Stimulated activated CD4-positive, alpha-beta T cell treated with anti-CD3 and anti-CD28 coated beads, Interleukin-15, amount 100 ng/mL, for 48 hours (primary cell): ENCODE results near the gene FADS2.

ENCODE experiments used
- DNase-seq, 2 donors: peaks; one replicate each; pipeline ENCODE4 v3.0.0-alpha.2; 2020; ENCODE audit warnings: low read depth in 2 of 2

FADS2 gene

DNA sequence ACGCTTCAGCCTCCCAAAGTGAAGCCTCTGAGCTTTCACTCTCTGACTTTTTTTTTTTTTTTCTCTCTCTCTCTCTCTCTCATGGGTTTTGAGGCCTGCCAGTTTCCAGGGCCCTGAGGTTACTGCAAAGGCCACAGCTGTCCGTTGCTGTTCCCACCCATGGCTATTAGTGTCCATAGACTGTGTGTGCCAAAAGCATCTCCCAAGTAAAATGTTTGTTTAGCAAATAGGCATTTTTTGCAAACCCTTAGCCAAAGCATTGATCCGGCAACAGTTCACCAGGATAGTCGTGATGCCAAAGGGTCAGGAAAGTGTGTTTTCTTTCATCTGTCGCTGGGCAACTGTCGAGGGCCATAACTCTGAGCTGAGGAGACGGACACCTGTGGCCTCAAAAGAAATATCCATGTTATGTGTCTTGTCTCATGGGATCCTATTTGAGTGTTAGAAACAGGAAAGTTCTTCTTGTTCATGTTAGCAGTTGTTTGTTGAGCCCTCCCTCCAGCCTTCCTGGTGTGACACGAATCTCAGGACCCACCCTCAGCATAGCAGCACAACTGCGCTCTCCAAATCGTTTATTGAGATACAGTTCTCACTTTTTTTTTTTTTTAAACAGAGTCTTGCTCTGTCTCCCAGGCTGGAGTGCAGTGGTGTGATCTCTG lies 18.4 kb downstream of the FADS2 start:
- DNase-seq: no peak

DNA sequence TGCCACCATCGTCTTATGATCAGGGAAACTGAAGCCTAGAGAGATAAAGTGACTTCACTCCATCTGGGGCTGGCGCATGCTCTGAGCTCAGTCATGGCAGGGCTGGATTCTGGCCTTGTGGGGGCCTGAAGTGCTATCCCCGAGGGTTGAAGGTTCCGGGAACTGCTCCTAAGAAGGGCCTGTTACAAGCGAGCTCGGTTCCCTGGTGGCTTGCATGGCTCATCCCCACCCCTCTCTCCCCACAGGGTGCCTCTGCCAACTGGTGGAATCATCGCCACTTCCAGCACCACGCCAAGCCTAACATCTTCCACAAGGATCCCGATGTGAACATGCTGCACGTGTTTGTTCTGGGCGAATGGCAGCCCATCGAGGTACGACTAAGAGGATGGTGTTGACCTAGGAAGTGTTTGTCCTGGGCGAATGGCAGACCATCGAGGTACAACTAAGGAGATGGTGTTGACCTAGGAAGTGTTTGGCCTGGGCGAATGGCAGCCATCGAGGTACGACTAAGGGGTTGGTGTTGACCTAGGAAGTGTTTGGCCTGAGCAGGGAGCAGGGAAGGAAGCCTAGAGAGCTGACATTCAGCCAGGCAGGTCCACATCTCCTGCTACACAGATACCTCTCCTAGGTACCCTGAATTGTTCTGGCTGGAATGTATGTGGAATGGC lies 19.9 kb downstream of the FADS2 start:
- no peak for DNase-seq

DNA sequence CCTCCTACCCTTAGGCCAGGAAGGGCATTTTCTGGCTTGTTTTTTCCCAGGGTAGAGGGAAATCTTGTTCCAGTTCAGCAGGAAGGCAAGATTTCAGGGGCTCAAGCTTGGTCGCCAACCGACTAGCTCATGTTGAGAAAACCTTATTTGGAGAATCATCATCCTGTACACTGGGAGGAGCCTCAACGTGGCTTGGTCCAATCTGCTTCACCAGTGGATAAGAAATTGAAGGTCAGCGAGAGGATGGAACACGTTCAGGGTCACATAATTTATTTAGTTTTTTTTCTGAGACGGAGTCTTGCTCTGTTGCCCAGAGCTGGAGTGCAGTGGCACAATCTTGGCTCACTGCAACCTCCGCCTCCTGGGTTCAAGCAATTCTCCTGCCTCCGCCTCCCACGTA lies 20.5 kb downstream of the FADS2 start:
- no peak for DNase-seq

DNA sequence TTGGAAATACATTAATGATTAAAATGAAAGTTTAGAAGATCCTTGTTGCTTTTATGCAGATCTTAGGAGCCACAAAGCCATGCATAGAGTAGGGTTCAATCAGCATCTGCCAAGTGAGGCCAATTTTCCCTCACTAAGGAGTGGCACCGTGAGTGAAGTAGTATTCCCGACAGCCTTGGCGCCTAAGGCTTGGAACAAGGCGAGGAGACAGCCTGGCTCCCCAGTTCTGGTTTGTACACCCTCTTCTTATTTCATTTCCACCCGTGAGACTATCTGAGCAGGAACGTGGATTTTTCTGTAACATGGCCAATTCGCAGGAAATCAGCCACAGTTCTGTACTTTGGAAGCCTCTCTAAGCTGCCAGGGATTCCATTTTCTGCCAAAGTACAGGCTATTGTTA lies 22.6 kb downstream of the FADS2 start:
- DNase-seq: no peak

DNA sequence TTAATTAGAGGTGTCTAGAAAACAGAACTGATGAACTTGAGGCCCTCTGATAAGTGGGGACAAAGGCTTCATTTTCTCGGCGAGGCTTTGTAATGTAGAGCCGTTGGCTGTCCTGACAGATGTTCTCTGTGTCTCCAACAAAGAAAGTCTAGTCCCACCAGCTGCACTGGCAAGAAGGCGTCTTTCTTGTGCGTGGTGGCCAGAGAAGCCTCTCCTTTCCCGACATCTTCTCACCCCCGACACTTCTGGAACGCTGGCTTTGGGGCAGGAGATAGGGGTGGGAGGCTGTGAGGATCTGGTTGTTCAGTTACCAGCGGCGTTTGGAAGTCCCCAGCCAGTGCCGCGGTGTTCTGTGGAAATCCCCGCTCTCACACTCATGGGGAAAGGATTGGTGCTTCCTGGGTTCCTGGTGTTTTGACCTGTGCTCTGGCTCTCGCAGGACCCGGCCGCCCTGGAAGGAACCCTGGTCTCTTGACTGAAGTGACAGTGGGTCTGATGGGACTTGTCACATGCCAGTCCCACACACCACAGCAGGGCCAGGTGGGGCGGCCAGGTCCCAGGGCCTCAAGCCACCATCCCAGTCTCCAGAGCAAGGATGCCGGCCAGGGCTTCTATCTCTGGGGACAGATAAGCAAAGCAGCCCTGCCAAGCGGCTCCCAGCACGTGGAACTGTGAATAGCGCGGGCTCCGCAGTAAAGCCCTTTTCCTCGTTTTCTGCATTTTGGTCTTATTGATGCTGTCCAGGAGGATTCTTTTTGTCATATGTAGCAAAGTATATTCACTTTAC lies 23.2 kb downstream of the FADS2 start:
- DNase-seq: no peak

DNA sequence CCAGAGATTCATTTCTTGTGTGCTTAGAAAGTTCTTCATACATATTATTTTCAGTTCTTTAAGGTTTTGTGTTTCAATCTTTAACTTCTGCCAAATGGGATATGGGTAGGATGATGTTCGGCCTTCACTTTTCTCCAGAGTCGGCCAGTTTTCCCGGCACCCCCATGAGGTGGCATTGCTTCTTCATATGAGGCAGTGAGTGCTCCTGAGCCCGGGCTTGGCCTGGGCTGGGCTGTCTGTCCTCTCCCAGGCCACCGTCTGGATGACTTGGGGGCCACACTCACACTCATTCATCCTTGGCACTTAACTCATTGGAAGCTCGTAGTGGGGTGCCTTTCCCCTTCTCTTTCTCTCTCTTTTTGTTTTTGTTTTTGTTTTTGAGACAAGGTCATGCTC lies 23.8 kb downstream of the FADS2 start:
- no peak for DNase-seq

DNA sequence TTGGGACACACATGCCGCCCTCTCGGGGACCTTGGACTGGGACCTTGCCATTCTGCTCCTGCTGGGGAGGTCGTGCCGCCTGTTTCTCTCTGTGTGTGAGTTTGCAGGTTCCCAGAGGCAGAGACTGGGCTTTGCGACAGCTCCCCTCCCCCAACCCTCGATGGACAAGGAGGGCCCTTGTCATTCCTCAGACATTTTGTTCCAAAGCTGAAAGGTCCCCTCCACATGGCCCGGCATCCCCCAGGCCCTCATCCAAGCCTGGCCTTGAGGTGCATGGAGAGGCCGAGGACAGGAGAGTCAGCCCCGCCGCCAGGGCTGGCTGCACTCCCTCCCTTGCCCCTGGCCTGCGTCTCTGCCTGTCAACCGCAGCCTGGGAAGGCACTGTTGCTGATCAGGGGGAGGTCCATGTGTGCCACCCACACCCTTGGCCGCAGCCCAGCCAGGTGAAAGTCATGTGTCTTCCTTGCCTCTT lies 25.6 kb downstream of the FADS2 start:
- no peak for DNase-seq

DNA sequence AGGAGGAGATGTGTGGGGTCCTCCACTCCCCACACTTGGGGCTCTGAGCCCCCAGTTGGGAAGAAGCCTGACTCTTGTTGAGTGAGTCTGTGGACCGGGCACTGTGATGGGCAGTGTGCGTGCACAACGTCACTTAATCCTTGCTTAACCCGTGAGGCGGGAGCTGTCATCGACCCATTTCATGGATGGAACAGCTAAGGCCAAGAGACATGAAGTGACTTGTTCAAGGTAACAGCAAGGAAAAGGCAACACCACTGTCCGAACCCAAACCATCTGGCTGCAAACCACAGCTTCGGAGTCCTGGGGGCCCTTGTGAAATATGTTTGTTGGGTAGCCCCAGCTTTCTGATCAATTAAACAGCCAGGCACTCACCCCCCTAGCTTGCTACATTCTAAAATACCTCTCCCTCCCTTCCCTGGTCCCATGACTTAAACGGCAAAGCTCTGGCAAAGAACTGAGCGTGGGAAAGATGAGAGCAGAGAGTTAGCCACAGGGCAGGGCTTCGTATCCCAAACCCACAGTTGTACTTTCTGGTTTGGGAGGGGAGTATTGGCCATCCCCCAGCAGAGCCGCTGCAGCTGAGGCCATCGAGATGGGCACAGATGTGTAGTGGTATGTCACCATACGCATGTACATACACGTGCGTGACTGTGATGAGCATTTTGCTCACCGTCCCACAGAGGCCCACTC lies 26.3 kb downstream of the FADS2 start:
- no peak for DNase-seq

DNA sequence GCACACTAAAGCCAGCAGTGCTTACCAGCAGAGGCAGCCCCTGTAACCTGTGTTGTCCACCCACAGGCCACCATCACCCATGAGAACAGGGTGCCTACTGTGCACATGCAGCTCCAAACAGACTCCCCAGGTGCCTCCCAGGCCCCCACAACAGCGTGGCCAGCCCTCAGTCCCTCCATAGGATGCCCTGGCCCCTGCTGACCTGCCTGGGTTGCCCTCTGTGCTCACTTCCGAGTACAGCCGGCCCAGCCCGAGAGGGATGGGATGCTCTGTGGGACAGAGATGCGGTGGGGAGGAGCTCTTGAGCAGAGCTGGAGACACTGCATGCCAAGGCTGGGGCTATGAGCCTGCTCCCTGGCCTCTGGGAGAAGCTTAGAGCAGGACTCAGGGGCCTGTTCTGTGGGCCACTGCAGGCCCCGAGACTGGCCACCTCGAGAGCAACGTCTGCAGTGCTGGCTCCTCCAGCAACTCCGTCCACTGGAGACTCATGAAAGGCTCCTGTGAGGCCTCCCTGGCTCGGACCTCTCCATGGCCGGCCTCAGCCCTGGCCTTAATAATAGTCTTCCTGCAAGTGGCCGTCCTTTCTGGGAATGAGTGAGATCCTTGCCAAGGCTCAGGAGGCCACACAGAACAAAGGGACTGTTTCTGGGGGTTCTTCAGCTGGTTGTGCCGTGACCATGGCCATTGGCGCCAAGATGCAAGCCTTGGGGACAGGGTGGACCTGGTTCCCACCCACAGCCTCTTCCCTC lies 27.0 kb downstream of the FADS2 start:
- DNase-seq: no peak

DNA sequence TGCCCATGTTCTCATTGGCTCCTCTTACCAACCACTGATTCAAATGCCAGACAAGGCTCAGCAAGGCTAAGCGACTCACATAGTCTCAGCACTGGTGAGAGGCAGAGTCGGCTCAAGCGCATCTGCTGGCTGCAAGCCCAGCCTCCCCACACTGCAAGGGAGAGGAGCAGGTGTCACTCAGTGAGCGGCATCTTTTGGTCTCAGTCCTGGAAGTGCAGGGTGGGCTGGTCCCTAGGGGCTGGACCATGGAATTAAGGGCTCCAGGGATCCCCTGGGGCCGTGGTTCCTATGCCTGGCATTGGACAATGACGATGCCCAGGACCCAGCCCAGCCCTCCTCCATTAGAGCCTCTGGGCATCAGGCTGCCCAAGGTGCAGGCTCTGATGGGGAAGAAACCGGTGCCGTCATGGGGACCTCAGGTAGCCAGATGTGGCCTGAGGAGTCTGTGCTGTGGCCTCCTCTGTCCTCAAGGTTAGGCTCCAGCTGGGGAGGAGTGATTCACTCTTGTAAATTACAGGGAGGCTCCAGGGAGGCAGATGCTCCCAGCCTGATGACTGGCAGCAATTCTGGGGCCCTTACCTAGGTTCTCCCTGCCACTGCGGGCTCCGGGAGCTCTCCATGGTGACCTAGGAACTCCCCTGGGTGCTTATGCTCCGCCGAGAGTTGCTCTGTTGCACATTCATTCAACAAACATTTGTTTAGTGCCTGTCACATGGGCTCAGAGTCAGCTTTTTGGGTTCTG lies 28.0 kb downstream of the FADS2 start:
- no peak for DNase-seq

DNA sequence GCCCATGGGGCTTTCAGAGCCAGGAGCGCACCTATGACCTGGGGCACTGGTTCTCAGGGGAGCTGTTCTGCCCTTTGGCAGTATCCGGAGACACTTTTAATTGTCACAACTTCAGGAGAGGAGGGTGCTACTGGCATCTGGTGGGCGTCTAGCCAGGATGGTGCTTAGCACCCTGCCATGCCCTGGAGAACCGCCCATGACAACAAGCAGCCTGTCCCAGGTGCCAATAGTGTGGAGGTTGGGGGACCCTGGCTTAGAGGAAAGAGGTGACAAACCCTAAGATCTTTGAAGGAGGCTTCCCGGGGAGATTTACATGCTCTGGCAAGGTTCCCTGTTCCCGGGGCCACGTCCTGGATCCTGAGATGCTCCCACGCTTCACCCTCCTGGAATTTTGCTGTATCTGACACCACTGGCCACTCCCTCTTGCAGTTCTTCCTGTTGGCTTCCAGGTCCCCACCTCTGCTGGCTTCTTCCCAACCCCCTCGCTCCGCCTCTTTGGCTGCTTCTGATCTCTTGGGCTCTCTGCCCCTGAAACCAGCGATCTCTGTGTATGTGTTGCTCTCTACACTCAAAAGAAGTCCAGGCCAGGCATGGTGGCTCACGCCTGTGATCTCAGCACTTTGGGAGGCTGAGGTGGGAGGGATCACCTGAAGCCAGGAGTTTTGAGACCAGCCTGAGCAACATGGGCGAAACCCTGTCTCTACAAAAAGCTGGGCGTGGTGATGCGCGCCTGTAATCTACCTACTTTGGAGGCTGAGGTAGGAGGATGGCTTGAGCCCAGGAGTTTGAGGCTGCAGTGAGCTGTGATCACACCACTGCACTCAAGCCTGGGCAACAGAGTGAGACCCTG lies 32.2 kb downstream of the FADS2 start:
- no peak for DNase-seq

DNA sequence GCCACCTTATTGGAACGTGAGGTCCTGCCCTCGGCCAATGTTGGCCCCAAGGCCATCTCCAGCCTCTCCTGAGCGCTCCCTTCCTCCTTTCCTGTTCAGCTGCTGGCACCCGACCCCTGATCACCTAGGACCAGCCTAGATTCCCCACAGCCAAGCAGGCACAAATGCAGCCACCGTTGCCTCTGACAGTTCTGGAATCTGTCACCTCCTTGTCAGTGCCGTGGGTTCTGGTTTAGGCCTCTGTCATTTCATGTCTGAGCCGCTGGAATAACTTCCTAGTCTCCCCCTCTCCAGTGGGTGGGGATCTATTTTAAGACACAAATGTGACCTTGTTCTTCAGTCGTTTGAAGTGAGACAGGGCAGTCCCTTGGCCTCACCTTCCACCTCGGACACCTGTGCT lies 33.5 kb downstream of the FADS2 start:
- no peak for DNase-seq

DNA sequence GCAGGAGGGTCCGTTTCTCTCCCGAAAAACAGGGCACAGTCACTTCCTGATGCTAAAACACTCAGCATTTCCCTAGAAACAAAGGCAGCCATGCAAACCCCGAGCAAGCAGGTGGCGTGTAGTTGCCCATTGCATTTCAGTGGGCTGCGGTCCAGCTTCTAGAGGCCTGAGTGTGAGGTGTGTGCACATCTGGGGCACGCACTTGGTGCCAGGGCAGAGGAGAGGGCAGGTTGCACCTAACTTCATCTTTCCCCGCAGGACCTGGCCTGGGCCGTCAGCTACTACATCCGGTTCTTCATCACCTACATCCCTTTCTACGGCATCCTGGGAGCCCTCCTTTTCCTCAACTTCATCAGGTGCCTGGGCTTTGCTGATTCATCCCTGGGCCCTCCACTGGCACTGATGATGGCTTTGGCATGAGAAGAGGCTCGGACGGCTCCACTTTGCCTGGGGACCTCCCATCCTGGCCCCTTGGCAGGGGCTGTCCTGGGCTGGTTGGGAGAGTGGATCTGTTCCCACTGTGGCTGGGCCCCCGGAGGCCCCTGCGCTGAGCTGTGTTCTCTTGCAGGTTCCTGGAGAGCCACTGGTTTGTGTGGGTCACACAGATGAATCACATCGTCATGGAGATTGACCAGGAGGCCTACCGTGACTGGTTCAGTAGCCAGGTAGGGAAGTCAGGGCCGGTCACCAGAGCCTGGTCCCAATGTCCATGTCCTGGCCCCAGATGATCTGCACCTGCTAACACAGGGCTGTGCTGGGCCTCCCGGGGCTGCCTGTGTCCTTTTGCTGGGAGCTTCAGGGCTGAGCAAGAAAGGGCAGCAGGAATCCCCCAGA lies 34.8 kb downstream of the FADS2 start:
- DNase-seq: no peak

DNA sequence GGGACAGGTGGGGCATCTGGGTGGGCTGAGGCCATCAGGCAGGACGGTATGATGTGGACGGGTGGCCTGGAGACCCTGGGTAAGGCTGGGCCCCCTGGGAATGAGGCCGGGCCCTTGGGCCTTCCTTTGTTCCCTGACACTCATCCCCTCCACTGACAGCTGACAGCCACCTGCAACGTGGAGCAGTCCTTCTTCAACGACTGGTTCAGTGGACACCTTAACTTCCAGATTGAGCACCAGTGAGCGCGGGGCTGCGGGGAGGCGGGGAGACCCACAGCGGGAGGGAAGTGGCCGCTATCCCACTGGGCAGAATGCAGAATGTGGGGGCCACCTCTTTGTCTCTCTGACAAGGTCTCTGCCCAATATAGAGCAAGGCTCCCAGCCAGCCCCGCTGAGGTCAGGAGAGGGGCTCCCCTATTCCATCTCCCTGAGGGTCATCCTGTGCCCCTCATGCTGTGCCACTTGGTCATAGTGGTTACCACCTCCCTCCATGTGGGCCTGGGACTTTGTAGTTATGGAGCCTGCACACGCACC lies 35.5 kb downstream of the FADS2 start:
- DNase-seq: no peak

DNA sequence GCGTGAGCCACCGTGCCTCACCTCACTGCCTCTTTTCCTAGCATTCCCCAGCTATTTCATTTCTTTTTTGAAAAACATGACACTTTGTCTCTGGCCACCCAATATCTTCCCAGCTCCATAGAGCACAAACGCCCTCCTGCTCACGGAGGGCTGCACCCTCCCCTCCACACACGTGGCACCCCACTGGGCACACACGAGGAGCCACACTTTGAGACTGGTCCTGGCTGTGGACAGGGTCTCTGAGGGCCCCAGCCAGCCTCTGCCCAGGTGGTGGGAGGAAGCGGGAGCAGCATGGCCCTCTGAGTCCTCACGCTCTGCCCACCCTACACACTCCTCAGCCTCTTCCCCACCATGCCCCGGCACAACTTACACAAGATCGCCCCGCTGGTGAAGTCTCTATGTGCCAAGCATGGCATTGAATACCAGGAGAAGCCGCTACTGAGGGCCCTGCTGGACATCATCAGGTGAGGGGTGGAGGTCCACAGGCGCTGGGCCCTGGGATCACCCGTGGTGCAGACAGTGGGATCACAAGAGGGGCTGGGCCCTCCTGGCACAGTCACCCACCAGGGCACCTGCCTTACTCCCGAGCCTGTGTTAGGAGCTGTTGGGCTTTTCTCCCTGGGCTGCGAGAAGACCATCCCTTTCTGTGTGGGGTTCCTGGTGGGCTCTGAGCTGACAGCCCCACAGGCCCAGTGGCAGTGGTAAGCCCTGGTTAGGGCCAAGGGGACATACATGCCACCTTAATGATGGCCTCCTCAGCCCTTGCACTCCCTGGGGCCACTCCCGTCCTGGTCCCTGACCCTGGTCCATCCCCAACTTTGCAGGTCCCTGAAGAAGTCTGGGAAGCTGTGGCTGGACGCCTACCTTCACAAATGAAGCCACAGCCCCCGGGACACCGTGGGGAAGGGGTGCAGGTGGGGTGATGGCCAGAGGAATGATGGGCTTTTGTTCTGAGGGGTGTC lies 37.0 kb downstream of the FADS2 start:
- no peak for DNase-seq

DNA sequence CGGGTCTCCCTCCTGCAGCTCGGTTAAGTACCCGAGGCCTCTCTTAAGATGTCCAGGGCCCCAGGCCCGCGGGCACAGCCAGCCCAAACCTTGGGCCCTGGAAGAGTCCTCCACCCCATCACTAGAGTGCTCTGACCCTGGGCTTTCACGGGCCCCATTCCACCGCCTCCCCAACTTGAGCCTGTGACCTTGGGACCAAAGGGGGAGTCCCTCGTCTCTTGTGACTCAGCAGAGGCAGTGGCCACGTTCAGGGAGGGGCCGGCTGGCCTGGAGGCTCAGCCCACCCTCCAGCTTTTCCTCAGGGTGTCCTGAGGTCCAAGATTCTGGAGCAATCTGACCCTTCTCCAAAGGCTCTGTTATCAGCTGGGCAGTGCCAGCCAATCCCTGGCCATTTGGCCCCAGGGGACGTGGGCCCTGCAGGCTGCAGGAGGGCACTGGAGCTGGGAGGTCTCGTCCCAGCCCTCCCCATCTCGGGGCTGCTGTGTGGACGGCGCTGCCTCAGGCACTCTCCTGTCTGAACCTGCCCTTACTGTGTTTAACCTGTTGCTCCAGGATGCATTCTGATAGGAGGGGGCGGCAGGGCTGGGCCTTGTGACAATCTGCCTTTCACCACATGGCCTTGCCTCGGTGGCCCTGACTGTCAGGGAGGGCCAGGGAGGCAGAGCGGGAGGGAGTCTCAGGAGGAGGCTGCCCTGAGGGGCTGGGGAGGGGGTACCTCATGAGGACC lies 38.3 kb downstream of the FADS2 start:
- DNase-seq: no peak

DNA sequence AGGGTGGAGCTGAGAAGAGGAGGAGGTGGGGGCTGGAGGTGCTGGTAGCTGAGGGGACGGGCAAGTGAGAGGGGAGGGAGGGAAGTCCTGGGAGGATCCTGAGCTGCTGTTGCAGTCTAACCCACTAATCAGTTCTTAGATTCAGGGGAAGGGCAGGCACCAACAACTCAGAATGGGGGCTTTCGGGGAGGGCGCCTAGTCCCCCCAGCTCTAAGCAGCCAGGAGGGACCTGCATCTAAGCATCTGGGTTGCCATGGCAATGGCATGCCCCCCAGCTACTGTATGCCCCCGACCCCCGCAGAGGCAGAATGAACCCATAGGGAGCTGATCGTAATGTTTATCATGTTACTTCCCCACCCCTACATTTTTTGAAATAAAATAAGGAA lies 38.9 kb downstream of the FADS2 start:
- DNase-seq: no peak
